ENCODE measurements around the gene HAT1.
"Not testable (repeated sequence)": the region's sequence is repeated elsewhere in the genome, so short reads cannot be mapped to it uniquely, and the experiment has no call there.

HAT1 gene

GRCh38 chr2:171983924-171984323 is 61.7 kb downstream of the HAT1 start:
- not testable (repeated sequence) for DNase-seq

DNA sequence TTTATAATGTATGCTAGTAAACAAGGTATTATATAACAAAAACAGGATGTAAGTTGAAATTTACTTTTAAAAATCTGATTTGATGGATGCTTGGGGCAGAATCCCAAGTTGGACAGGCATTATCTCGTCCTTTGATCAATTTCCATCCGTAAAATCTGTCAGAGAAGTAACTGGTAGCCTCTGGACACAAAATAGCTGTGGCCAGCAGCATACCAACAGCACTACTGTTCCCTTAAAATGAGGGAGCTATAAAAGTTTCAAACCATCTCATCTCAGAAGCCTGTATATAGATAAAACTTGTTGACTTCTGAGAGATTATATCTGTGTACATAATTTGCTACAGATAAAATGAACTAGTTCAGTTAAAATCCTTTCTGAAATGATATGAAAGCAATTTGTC is 62.8 kb downstream of the HAT1 start:
- no peak for DNase-seq

DNA sequence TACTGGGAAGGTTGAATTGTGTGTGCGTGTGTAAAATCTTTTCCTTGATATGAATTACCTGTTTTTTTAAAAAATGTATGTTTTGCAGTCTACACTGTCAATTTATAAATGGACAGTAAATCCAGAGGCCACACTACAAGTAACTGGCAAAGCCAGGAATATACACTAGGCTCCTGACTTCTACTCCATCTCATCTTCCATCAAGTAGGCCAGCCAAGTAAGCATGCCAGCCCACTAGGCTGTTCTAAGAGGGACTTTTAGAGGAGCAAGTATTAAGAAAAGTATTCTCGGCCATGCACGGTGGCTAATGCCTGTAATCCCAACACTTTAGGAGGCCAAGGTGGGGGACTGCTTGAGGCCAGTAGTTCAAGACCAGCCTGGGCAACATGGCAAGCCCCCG is 64.5 kb downstream of the HAT1 start:
- no peak for DNase-seq

DNA sequence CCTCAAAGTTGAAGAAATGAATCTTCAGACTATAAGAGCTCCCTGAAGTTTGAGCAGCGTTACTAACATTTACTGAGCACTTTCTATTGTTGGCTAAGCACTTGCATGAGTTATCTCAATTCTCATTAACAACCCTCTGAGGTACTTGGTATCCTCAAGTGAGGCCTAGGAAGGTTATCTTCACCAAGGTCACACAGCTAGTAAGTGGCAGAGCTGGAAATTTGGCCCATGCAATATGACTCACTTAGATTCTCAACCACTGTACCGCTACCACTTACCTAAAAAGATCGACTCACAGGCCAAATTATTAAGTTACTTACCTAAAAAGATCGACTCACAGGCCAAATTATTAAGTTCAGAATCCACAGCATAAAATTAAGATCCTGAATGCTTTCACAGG is 68.8 kb downstream of the HAT1 start:
- DNase-seq = no peak

GRCh38 chr2:171995586-171995985 is 73.3 kb downstream of the HAT1 start:
- DNase-seq = no peak

- no peak for DNase-seq
Observed at GRCh38 chr2:171996021-171996420, 73.8 kb downstream of the HAT1 start.

DNA sequence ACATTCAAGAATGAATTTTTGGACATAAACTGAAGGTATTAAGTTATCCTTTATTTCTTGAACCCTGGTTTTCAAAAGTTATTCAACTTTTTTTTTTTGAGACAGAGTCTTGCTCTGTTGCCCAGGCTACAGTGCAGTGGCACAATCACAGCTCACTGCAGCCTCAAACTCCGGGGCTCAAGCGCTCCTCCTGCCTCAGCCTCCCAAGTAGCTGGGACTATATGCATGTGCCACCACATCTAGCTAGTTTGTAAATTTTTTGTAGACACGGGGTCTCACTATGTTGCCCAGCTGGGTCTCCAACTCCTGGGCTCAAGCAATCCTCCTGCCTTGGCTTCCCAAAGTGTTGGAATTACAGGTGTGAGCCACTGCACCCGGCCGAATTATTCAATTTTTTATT is 74.8 kb downstream of the HAT1 start:
- DNase-seq = not testable (repeated sequence)

DNA sequence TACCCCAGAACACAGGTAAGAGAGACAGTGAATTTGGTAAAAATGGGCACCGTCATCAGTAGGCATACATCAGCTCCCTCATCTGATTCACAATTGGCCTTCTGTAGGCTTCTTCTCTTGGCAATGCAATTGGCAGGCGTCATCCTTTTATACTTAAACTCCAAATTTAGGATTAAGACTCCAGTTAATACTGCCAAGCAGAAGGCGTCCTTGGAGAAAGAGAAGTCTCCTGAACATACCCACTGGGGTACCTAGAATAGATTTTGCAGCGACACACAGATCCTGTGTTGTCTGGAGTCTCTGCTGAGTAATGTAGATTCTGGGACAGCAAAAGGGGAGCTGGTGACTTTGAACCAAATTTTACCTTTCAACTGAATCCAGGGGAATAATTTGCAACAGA is 76.9 kb downstream of the HAT1 start:
- DNase-seq = no peak

- DNase-seq = peak; percentile 87 to 88
Observed at GRCh38 chr2:171999604-172000469, 77.6 kb downstream of the HAT1 start, which contains the start of gene METAP1D. METAP1D (plus strand) TSS chr2:171999953; CDS start chr2:171999970, 17 bp downstream.

DNA sequence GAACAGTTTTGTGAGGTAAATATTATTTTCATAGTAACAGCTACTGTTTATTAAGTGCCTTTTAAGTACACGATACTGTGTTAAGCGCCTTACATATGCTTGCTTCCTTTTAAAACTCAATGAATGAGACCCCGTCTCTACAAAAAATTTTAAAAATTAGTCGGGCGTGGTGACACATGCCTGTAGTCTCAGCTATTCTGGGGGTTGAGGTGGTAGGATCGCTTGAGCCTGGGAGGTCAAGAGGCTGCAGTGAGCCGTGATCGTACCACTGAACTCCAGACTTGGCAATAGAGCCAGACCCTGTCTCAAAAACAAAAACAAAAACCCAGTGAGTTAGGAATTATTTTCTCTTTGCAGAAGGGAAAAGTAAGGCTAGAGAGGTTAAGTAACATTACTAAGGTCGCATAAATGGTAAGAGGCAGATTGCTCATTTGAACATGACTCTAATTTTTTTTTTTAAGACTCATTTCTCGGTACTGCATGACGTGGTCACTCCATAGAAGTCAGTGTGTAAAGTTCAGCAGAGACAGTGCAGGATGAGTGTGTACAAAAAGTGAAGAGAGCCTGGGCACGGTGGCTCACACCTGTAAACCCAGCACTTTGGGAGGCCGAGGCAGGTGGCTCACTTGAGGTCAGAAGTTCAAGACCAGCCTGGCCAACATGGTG is 78.6 kb downstream of the HAT1 start:
- no peak for DNase-seq

DNA sequence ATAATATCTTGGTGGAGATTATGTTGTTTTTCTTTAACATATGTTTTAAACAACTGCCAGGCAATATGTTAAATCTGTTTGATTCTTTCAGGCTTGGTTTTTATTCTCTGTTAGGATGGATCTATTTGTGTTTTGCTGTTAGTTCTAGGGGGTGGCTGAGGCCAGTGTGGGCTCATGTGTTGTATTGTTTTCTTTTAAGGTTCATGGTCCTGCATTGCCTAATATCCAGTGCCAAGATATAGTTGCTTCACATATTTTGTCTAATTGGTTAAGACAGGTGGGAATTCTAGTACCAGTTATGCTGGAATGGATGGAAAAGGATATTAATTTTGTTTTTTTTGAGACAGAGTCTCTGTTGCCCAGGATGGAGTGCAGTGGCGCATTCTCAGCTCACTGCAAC is 85.1 kb downstream of the HAT1 start:
- no peak for DNase-seq

DNA sequence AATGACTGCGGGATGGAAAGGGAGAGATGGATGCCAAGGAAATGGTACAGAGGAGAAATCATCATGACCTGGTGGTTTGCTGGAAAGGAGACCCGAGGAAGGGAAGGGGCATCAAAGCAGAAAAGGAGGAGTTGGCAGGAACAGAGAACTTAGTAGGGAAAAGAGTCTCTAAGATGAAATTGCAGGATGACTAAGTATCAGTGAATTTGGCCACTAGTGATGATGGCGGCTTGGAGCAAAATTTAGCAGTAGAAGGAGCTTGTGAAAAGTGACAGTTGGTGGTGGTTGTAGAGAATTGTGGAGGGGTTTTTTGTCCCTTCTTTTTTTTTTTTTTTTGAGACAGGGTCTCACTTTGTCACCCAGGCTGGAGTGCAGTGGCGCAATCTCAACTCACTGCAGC is 87.6 kb downstream of the HAT1 start:
- no peak for DNase-seq

DNA sequence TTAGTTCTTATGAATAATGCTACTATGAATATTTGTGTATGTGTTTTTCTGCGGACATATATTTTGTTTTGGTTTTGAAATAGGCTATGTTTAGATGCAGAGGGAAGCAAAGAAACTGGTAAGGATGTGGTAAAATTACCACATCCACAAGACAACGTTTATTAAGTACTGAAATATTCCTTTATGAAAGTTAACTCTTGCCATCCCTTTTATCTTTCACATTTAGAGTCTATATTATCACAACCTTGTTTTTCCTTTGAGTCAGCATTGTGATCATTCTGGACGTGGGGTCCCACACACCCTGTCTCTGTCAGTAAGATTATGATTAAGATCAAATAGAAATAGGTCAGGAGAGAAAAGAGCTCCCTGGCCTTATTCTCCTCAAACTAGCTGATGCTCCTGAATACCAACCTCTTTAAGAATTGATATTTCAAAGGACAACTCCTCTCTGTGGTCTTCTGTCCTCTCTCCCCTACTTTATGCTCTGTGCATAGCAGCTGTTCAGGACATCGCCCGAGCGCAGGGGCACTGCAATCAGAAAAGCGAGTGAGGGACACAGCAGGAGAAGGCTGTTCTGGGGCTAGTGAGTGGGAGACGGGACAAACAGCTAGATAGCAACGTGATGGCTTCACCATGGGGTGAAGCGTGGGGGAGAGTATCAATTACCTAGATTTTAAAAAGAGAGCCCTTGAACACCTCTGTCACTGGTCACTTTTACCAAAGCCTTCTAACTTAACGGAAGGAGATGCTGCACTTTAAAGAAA is 89.7 kb downstream of the HAT1 start:
- no peak for DNase-seq

DNA sequence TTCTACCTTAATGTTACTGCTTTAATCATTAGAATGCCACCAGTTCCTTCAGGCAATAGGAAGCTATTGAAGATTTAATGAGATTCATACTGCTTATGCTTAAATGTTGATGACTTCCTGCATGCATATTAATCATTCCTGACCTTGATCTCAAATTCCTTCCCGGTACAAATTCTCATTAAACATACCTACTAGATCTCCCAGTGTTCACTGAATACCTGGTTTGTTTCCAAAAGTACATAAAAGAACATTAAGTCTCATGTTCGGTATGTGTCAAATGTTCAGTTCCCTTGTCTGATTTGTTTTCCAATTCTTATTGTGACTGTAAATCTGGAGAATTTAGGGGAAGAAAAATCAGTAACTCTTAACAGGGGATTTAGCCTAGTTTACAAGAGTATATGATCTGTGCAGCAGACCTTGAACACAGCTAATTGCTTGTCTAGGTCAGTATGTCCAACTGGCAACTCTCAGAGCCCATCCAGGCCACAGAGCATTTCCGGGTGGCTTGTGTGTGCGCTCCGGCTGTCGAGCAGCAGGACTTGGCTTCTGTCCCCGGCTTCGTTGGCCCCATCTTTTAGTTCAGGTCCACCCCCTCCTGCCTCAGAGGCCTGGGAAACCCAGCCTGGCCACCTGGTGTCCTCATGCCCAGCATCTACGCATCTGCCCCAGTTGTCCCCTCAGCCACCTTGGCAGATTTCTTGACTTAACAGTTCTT is 90.6 kb downstream of the HAT1 start:
- DNase-seq = no peak

DNA sequence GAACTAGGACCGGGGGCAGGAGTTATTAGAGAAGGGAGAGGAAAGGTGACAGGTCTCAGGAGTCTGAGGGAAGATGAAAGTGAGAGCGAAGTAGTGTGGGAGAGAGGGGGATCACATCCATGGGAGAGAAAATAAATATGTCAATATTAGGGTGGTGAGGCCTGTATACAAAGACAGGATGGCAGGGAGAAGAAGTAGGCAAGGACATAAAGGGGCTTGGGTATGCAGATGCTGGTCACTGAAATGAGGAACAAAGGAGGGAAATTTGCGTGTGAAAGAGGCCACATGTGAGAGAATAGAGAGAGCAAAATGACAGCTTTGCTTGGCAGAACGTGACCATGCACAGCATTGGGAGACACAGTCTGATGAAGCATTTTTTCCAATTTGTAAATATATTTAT is 91.1 kb downstream of the HAT1 start:
- DNase-seq = no peak

GRCh38 chr2:172021074-172021931 is 99.0 kb downstream of the HAT1 start:
- DNase-seq = no peak

DNA sequence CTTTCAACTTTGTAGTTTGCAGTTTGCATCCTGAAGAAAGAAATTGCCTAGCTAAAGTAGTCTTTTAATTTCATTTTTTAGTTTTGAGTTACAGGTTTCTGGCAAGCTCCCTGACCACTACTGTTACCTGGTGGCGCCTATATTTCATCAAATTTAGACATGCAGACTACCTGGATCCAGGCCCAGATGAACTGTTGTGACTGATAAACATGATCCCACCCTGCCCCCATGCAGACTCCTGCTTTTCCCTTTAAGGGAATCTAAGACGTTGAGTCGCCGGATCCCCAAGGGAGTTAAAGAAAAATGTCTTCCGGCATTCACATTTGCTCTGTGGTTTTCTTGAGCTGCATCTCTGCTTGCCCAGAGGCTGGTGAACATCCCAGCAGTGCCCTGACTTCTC is 99.7 kb downstream of the HAT1 start:
- no peak for DNase-seq

DNA sequence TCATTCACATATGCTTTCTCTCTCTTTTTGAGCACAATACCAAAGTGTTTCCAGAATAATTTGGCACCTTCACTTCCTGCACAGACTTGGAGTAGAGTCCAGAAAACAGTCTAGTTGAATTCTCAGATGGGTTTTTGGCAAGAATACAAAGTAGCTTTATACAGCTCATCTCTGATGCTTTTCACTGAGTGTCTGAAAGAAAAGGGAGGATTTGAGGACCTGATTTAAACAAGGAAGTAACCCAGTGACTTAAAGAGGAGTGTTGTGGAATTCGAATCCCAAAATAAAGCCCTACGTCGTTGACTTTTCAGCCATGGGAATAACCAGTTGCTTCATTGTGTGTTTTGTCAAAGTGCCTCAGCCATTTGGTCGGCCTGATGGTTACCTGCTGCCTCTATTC is 109.3 kb downstream of the HAT1 start:
- DNase-seq = no peak

Measured in stimulated activated CD4-positive, alpha-beta T cell treated with anti-CD3 and anti-CD28 coated beads, Interleukin-4, amount 100 ng/mL, for 4 hours (primary cell).